Activated CD8-positive, alpha-beta T cell treated with anti-CD3 and anti-CD28 coated beads, Interleukin-2, amount 10 ng/mL, durations not matched to agents 7 days and 5 days (primary cell): ENCODE results near the gene TP63. TPM values are rescaled to one million over a fixed set of nuclear protein-coding genes. Genes with fewer than 3 reads are reported as not detected.

ENCODE experiments used
- ATAC-seq: fragments of 150-1000 bp; cut with Tn5 transposase; one replicate; pipeline ENCODE4 v1.10.0; 2021; ENCODE audit warnings: moderate library complexity
- CTCF ChIA-PET: fragments of 350-600 bp; sonication (Branson Sonifier 250); formaldehyde crosslinking; loops from one replicate; lab custom pipeline; 2021; ENCODE audit warnings: antibody characterized with exemption; lab: Charles Lee
- POLR2A ChIA-PET: fragments of 350-600 bp; sonication (Branson Sonifier 250); formaldehyde crosslinking; loops from one replicate; lab custom pipeline; 2021; ENCODE audit warnings: antibody characterized with exemption; lab: Charles Lee
- DNase-seq: peaks from one replicate; pipeline ENCODE4 v3.0.0-alpha.2; 2020
- H3K27ac Mint-ChIP-seq: one replicate; pipeline ENCODE4 v1.8.0; 2021; ENCODE audit warnings: mild to moderate bottlenecking, mixed read lengths
- H3K27me3 Mint-ChIP-seq: one replicate; pipeline ENCODE4 v1.8.0; 2021; ENCODE audit warnings: low read depth, mixed read lengths
- H3K36me3 Mint-ChIP-seq: one replicate; pipeline ENCODE4 v1.8.0; 2021; ENCODE audit warnings: low read depth, mixed read lengths
- H3K4me1 Mint-ChIP-seq: one replicate; pipeline ENCODE4 v1.8.0; 2021; ENCODE audit warnings: low read depth, mixed read lengths
- H3K4me3 Mint-ChIP-seq: one replicate; pipeline ENCODE4 v1.8.0; 2021; ENCODE audit warnings: mild to moderate bottlenecking, mixed read lengths
- H3K9me3 Mint-ChIP-seq: one replicate; pipeline ENCODE4 v1.8.0; 2022; ENCODE audit warnings: mixed read lengths; ENCODE audit not compliant: insufficient read depth
- total RNA-seq, 2 experiments: library from RNA; stranded (reverse); gene quantifications; one replicate each; pipeline ENCODE4 v1.2.3, GENCODE V29; 2021

TP63 gene
- total RNA-seq, 2 experiments from 2014 or later = not detected

- CTCF ChIA-PET = no interaction called here
- ATAC-seq (no peak), DNase-seq (no peak)
- Mint-ChIP-seq H3K4me3 (no peak overlapping the region), H3K36me3 (no peaks in the 10 kb centered on the region), H3K9me3 (no peaks in the 10 kb centered on the region), H3K27me3 (no peaks in the 10 kb centered on the region), H3K27ac (no peak overlapping the region), H3K4me1 (no peaks in the 10 kb centered on the region)
- POLR2A ChIA-PET = no interaction called here
Measured at GRCh38 chr3:189771842-189772450, 140.8 kb downstream of the TP63 start.

DNA sequence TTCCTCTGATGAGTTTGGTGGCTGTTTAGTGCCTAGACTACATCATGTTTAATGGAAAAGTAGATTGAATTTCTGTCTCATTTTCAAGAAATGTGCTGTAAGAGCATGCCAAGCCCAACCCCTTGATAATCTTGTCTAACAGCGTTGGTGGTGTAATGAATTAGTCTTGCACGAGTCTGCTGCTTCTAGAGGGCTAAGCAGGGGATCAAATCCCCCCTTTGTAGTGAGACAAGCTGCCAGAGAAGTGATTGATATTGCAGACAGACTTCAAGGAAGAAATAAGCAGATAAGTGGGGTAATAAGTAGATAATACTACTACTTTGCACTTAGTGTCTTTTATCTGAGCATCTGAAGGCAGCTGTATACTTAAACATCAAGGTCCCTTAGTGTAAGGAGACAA, 141.4 kb downstream of the TP63 start:
- no peak overlapping the region for H3K4me3 Mint-ChIP-seq
- no peak for DNase-seq
- ChIA-PET POLR2A (no interaction called here), CTCF (interaction anchor here (0.7 kb wide), 1 partner anchor 17 kb away, joined by 3 read pairs; no protein-coding TSS in a partner anchor)
- H3K9me3 Mint-ChIP-seq = no peaks in the 10 kb centered on the region
- no peaks in the 10 kb centered on the region for H3K4me1 Mint-ChIP-seq
- ATAC-seq = no peak
- H3K36me3 Mint-ChIP-seq = no peaks in the 10 kb centered on the region
- H3K27me3 Mint-ChIP-seq = no peaks in the 10 kb centered on the region
- no peak overlapping the region for H3K27ac Mint-ChIP-seq

DNA sequence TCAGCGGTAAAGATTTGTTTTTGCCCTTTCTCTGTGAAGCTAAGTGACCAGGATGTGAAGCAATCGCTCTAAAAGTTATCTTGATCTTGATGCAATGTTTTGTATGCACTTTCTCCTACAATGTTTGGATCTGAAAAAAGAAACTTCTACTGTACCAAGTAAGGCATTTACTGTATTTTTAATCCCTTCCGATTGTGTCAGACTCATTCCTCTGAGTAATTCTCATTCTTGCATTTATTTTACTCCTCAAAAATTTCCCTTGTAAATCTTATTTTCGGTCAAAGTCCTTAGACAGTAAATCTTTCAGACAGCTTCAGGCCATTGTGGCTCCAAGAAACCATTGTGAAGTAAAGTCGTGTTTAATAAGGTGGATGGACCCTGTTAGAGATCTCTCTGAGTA, 141.9 kb downstream of the TP63 start:
- CTCF ChIA-PET = interaction anchor here (0.7 kb wide), 1 partner anchor 18 kb away, joined by 3 read pairs; no protein-coding TSS in a partner anchor
- POLR2A ChIA-PET = no interaction called here
- no peak overlapping the region for H3K4me3 Mint-ChIP-seq
- H3K36me3 Mint-ChIP-seq = no peaks in the 10 kb centered on the region
- no peaks in the 10 kb centered on the region for H3K9me3 Mint-ChIP-seq
- H3K27ac Mint-ChIP-seq = no peak overlapping the region
- ATAC-seq = no peak
- no peak for DNase-seq
- H3K4me1 Mint-ChIP-seq = no peaks in the 10 kb centered on the region
- no peaks in the 10 kb centered on the region for H3K27me3 Mint-ChIP-seq

DNA sequence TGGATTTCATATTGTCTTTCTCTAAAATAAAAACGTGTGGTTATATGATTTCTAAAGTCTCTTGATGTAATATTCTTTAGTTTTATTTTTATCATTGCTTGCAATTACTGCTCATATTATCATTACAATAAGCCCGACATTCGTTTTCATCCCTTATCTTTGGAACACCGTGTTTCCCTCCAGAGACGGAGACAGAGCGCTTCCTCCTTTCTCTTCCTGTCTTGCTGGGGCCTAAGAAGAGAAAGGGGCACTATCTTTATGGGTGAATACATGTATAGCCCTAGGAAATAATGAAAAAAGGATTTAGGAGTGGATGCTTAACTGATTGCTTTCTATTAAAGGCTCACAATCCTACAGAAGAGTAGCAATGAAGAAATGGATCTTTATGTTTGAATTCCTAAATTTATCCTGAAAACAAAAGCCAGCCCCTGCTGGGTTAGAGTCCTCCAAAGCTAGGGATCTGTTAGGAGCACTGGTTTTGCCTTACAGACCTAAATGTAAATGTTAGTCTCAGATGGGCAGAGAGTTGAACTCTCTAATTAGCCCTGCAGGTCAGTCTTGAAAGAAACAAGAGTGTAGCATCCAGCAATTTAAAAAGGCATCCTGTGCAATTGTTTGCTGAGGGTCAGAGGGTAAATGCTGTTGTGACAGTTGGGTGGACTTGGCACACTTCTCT, 145.1 kb downstream of the TP63 start:
- ATAC-seq (no peak), DNase-seq (no peak)
- CTCF ChIA-PET = no interaction called here
- no peaks in the 10 kb centered on the region for H3K36me3 Mint-ChIP-seq
- no peak overlapping the region for H3K4me3 Mint-ChIP-seq
- H3K9me3 Mint-ChIP-seq = peaks cover 5% of the 10 kb centered on the region
- POLR2A ChIA-PET = no interaction called here
- H3K4me1 Mint-ChIP-seq = no peaks in the 10 kb centered on the region
- H3K27me3 Mint-ChIP-seq = no peaks in the 10 kb centered on the region
- H3K27ac Mint-ChIP-seq = no peak overlapping the region

- H3K4me3 Mint-ChIP-seq = no peak overlapping the region
- H3K27ac Mint-ChIP-seq = no peak overlapping the region
- no peaks in the 10 kb centered on the region for H3K4me1 Mint-ChIP-seq
- CTCF ChIA-PET = interaction anchor here (1.0 kb wide), 1 partner anchor 8 kb away, joined by 3 read pairs; no protein-coding TSS in a partner anchor
- POLR2A ChIA-PET = no interaction called here
- H3K9me3 Mint-ChIP-seq = peaks cover 5% of the 10 kb centered on the region
- no peaks in the 10 kb centered on the region for H3K27me3 Mint-ChIP-seq
- ATAC-seq = no peak
- DNase-seq = no peak
- no peaks in the 10 kb centered on the region for H3K36me3 Mint-ChIP-seq
Measured at GRCh38 chr3:189778340-189778950, 147.3 kb downstream of the TP63 start.

GRCh38 chr3:189779166-189779565, 148.0 kb downstream of the TP63 start:
- Mint-ChIP-seq H3K4me1 (no peaks in the 10 kb centered on the region), H3K27me3 (no peaks in the 10 kb centered on the region), H3K4me3 (no peak overlapping the region), H3K27ac (no peak overlapping the region), H3K36me3 (no peaks in the 10 kb centered on the region), H3K9me3 (peaks cover 5% of the 10 kb centered on the region)
- ChIA-PET POLR2A (no interaction called here), CTCF (interaction anchor here (0.6 kb wide), 1 partner anchor 507 kb away, joined by 3 read pairs; no protein-coding TSS in a partner anchor)
- DNase-seq (no peak), ATAC-seq (no peak)

- Mint-ChIP-seq H3K4me1 (no peaks in the 10 kb centered on the region), H3K9me3 (peaks cover 5% of the 10 kb centered on the region), H3K27me3 (no peaks in the 10 kb centered on the region), H3K36me3 (no peaks in the 10 kb centered on the region), H3K4me3 (no peak overlapping the region), H3K27ac (no peak overlapping the region)
- ATAC-seq (no peak), DNase-seq (no peak)
- ChIA-PET POLR2A (no interaction called here), CTCF (no interaction called here)
Measured at GRCh38 chr3:189780546-189781270, 149.5 kb downstream of the TP63 start.

DNA sequence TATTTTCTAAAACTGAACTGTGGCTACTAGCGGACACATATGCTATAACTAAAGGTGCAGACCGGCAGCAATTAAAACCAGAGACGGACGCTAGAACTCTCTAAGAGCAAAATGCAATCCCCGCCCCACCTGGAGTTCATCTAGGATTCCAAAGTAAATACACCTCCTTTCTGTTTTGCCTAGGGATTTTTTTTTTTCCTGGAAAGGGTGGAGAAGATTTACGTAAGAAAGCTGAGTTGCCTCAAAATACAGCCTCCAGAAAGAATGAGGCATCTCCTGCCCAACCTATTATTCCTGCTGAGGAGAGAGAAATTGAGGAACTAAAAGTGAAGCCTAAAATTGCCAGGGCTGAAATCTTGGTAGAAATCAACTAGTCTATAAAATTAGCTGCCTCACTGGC, 150.2 kb downstream of the TP63 start:
- no peak overlapping the region for H3K4me3 Mint-ChIP-seq
- H3K27ac Mint-ChIP-seq = no peak overlapping the region
- POLR2A ChIA-PET = no interaction called here
- ATAC-seq (no peak), DNase-seq (no peak)
- H3K36me3 Mint-ChIP-seq = no peaks in the 10 kb centered on the region
- CTCF ChIA-PET = no interaction called here
- no peaks in the 10 kb centered on the region for H3K4me1 Mint-ChIP-seq
- H3K27me3 Mint-ChIP-seq = no peaks in the 10 kb centered on the region
- H3K9me3 Mint-ChIP-seq = peaks cover 5% of the 10 kb centered on the region

GRCh38 chr3:189786479-189787064, 155.4 kb downstream of the TP63 start:
- Mint-ChIP-seq H3K4me3 (no peak overlapping the region), H3K9me3 (no peaks in the 10 kb centered on the region), H3K27me3 (no peaks in the 10 kb centered on the region), H3K27ac (no peak overlapping the region), H3K4me1 (peaks cover 5% of the 10 kb centered on the region), H3K36me3 (no peaks in the 10 kb centered on the region)
- POLR2A ChIA-PET = no interaction called here
- CTCF ChIA-PET = interaction anchor here (0.6 to 0.9 kb wide), 2 partner anchors 8 to 69 kb away, joined by 3 read pairs; no protein-coding TSS in a partner anchor
- ATAC-seq = no peak
- DNase-seq = no peak

DNA sequence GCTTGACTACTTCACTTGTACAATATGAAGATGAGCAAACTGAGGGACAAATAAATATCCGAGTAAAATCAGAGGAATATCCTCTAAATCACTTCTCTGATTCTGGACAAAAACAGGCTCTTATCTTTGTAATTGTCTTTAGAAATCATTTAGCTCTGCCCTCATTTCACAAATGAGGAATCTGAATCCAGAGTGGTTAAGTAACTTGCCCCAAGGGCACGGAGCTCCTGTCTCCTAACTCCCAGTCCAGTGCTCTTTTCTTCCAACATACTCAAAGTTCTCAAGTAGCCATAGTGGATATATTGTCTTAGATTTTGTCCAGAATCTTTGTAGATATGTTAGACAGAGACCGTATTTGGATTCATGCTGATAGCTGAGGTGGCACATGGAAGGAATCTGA, 156.0 kb downstream of the TP63 start:
- CTCF ChIA-PET = interaction anchor here (0.9 kb wide), 1 partner anchor 9 kb away, joined by 3 read pairs; no protein-coding TSS in a partner anchor
- POLR2A ChIA-PET = no interaction called here
- H3K9me3 Mint-ChIP-seq = no peaks in the 10 kb centered on the region

DNA sequence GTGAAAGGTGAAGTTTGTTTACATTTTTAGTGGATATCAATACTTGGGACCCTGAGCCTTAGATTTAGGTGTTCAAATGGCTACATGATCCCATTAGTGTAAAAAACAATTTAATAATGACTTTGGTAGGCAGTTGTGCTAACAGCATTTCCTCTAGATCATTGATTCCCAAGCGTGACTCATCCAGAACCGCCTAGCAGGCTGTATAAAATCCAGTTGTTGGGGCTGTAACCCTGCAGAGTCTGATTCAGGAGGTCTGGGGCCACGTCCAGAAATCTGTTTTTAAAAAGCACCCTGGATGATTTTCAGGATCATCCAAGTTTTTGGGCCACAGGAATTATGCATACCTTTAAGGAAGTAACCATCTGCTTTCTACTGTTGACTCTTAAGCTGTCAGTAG, 156.4 kb downstream of the TP63 start:
- ATAC-seq = no peak
- DNase-seq = no peak
- Mint-ChIP-seq H3K4me1 (peaks cover 5% of the 10 kb centered on the region), H3K27ac (no peak overlapping the region), H3K4me3 (no peak overlapping the region), H3K9me3 (no peaks in the 10 kb centered on the region), H3K27me3 (no peaks in the 10 kb centered on the region), H3K36me3 (no peaks in the 10 kb centered on the region)
- ChIA-PET CTCF (no interaction called here), POLR2A (no interaction called here)

More for the DNA sequence above, 156.0 kb downstream of the TP63 start:
- H3K36me3 Mint-ChIP-seq = no peaks in the 10 kb centered on the region
- no peak for DNase-seq
- H3K4me3 Mint-ChIP-seq = no peak overlapping the region
- no peak overlapping the region for H3K27ac Mint-ChIP-seq
- H3K4me1 Mint-ChIP-seq = peaks cover 5% of the 10 kb centered on the region
- no peak for ATAC-seq
- H3K27me3 Mint-ChIP-seq = no peaks in the 10 kb centered on the region
